Stimulated activated CD4-positive, alpha-beta T cell treated with anti-CD3 and anti-CD28 coated beads, Interleukin-1b, Interleukin-23, amount 100 ng/mL, for 1 hour (primary cell): Measurements from ENCODE around the gene PPP2R5C.
"Not testable (repeated sequence)": the region's sequence is repeated elsewhere in the genome, so short reads cannot be mapped to it uniquely, and the experiment has no call there.

Experiments used
- DNase-seq, 2 donors: peaks; one replicate each; pipeline ENCODE4 v3.0.0-alpha.2; 2020; ENCODE audit warnings: low read depth in 2 of 2

Gene PPP2R5C

GRCh38 chr14:101727611-101728366 lies 33.7 kb upstream of the PPP2R5C start:
- DNase-seq = no peak

DNA sequence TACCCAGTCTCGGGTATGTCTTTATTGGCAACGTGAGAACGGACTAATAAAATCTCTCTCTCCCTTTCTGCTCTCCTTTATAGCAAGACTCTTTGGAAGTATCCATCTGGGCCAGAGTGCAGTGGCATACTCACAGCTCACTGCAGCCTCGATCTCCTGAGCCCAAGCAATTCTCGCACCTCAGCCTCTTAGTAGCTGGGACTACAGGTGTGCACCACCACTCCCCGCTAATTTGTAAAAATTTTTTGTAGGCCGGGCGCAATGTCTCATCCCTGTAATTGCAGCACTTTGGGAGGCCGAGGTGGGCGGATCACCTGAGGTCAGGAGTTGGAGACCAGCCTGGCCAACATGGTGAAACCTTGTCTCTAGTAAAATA lies 33.2 kb upstream of the PPP2R5C start:
- no peak for DNase-seq

GRCh38 chr14:101729382-101729781 lies 32.1 kb upstream of the PPP2R5C start:
- no peak for DNase-seq

- DNase-seq = not testable (repeated sequence)
Observed at GRCh38 chr14:101730157-101730556, 31.4 kb upstream of the PPP2R5C start.

DNA sequence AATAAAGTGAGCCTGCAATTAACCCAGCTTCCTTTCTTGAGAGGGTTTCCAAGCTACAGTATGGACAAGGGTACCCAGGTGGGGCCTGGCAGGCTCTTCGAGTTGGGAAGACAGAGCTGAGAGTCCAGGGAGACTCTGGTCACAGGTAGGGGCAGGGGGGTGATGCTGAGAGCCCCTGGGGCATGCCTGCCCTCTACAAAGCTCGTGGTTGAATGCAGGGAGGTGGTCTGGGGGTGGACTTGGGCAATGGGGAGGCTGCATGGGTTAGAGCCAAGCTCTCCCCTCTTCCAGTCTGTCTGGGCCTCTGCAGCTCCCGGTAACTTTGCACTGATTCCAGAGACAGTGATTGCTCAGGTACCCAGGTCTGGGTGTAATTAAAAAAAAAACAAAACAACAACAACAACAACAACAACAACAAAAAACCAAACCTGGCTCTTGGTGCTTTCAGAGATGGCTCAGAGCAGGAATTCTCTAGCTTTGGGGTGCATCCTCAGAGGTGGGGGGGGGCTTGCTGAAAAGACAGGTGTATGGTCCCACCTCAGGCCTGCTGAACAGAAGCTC lies 30.8 kb upstream of the PPP2R5C start:
- DNase-seq = no peak

- DNase-seq = peak; percentile 63 to 64
Observed at GRCh38 chr14:101731187-101732080, 30.1 kb upstream of the PPP2R5C start.

DNA sequence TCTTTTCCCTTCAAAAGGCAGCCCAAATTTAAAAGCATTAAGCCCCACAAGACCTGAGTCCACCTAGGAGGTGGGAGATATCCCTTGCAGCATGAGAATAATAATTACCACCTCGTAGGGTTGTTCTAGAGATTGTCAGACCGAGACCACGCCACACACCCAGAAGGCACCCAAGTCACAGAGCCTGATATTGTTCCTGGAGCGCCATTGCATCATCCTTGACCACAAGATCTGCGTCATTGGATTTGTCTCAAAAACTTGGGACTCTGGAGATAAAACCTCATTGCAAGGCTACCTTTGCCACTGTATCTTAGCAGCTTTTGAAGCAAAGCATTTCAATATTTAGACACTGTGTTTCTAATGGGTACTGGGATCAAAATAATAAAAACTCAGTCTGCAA lies 29.4 kb upstream of the PPP2R5C start:
- DNase-seq = no peak

GRCh38 chr14:101733211-101733610 lies 28.3 kb upstream of the PPP2R5C start:
- DNase-seq = no peak

DNA sequence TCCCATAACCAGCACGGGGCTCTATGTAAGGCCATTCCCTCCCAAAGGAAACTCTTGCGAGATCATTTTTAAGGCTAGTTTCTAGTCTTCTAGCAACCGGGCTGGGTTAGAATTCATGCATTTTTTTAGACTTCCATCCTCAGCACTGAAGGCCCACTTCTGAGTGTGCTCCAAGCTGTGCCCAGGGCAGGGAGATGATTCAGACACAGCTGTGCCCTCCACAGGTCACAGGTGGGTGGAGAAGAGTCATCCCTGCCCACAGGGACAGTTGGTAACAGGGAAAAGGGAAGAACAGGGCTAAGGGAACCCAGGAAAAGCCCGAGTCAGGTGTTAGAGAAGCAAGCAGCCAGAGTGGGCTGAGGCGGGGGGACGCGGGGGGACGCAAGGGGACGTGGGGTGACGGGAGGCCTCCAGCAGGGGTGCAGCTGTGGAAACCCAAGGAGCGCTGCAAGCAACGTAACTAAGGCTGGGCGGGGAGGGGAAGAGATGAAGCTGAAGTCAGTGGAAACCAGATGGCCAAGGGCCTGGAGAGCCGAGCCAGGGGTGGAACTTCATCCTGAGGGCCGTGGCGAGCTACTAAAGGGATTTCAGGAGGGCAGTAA lies 27.2 kb upstream of the PPP2R5C start:
- no peak for DNase-seq

DNA sequence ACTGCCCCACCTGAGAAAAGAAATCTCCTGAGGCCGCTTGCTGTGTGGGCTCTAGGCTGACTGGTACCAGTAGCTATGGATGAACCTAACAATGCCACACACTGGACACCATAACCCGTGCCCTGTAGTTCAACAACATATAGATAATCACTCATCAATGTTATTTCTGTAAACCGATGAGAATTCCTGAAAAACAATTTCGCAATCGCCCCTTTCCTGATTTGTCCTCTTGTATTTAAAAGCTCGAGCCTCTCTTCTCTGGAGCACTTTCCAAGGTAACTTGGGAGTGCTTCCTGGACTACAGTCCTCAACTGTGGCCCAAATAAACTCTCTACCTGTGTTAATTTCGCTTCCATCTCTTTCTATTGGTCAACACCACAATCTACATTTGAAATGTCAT lies 26.1 kb upstream of the PPP2R5C start:
- no peak for DNase-seq

- no peak for DNase-seq
Observed at GRCh38 chr14:101736071-101736470, 25.4 kb upstream of the PPP2R5C start.

GRCh38 chr14:101736585-101736984 lies 24.9 kb upstream of the PPP2R5C start:
- no peak for DNase-seq

- no peak for DNase-seq
Observed at GRCh38 chr14:101737414-101738339, 23.8 kb upstream of the PPP2R5C start.

GRCh38 chr14:101738703-101739320 lies 22.7 kb upstream of the PPP2R5C start:
- no peak for DNase-seq

- no peak for DNase-seq
Observed at GRCh38 chr14:101739446-101740141, 21.9 kb upstream of the PPP2R5C start.

DNA sequence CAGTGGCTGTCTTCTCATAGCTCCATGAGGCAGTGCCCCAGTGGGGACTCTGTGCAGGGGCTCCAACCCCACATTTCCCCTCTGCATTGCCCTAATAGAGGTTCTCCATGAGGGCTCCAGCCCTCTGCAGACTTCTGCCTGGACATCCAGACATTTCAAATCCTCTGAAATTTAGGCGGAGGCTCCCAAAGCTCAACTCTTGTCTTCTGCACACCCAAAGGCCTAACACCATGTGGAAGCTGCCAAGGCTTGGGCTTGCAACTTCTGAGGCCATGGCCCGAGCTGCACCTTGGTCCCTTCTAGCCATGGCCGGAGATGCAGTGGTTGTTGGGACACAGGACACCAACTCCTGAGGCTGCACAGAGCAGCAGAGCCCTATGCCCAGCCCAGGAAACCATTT lies 20.5 kb upstream of the PPP2R5C start:
- DNase-seq = no peak

DNA sequence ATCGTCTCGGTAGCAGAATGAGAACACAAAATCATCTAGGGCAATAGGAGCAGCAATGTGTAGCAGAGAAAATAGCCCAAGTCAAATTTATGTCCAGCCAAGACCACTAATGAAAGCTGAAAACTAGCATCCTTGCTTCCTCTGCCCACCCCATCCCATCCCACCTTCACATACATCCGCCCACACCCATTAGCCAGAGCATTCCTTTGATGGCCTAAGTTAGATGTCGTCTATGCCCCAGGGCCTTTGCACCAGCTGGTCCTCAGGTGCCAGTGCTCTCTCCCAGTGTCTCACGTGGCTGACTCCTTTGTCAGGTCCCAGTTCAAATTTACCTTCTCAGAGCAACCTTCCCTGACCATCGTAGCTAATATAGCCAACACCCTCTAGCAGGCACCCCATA lies 17.8 kb upstream of the PPP2R5C start:
- DNase-seq = no peak

DNA sequence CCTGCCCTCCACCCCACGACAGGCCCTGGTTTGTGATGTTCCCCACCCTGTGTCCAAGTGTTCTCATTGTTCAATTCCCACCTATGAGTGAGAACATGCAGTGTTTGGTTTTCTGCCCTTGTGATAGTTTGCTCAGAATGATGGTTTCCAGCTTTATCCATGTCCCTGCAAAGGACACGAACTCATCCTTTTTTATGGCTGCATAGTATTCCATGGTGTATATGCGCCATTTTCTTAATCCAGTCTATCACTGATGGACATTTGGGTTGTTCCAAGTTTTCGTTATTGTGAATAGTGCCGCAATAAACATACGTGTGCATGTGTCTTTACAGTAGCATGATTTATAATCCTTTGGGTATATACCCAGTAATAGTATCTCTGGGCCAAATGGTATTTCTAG lies 17.1 kb upstream of the PPP2R5C start:
- DNase-seq = not testable (repeated sequence)

DNA sequence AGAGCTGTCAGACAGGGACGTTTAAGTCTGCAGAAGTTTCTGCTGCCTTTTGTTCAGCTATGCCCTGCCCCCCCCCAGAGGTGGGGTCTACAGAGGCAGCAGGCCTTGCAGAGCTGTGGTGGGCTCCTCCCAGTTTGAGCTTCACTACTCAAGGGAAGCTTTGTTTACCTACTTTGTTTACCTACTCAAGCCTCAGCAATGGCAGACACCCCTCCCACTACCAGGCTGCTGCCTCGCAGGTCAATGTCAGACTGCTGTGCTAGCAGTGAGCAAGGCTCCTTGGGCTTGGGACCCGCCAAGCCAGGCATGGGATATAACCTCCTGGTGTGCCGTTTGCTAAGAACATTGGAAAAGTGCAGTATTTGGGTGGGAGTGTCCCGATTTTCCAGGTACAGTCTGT lies 11.8 kb upstream of the PPP2R5C start:
- DNase-seq = not testable (repeated sequence)

DNA sequence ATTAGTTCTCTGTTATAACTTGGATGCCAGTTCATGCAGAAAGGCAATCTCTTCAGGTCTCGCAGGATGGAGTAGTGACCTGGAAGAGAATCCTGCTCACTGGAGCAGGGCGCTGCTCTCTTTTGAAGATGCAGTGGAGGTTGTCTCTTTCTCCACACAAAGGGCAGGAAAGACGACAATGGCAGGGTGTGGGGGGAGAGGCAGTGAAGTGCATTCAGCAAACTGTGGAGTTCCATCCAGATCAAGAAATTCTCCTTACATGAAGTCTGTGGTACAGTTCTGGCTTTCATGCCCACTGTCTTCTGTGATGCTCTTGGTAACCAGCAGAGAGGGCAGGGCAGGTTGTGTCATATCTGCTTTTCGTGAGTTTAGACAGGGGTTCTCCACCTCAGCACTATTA lies 6.6 kb upstream of the PPP2R5C start:
- no peak for DNase-seq
